Measurements from ENCODE around the gene SIK3. TPM values are rescaled to one million over a fixed set of nuclear protein-coding genes. Genes with fewer than 3 reads are reported as not detected.

The SIK3 gene
- total RNA-seq, 2 donors from 2014 or later, result 26.2 to 77.6 TPM

DNA sequence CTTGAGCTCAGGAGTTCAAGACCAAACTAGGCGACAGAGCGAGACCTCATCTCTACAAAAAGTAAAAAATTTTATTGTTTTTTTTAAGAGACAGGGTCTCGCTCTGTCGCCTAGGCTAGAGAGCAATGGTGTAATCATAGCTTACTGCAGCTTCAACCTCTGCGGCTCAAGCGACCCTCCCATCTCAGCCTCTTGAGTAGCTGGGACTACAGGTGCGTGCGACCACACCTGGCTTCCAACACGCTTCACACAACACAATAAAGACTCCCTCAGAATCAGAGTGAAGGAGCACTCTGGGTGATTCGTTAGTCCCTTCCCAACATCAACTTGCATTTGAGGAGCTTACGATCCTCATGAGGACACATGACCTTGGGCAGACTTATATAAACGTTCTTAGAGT lies 181.3 kb downstream of the SIK3 start:
- no peak for DNase-seq (ENCODE audit: low spot score)
- Histone ChIP-seq H3K27ac (no peak overlapping the region), H3K27me3 (replicated peaks; ENCODE audit: insufficient read depth) (no peaks in the 10 kb centered on the region), H3K4me1 (replicated peaks) (no peaks in the 10 kb centered on the region), H3K9me3 (no peaks in the 10 kb centered on the region), H3K4me3 (no peak overlapping the region), H3K36me3 (no peaks in the 10 kb centered on the region)
- WGBS, result 95% methylated on average over 12 of the region's 12 CpGs
- intact Hi-C loops (cut with DNase I), result no loop called here
- TF ChIP-seq POLR2A (IDR thresholded peaks at IDR 0.05), result no peak
- TF ChIP-seq POLR2AphosphoS5 (IDR thresholded peaks at IDR 0.05), result no peak
- TF ChIP-seq, protein P1, sequence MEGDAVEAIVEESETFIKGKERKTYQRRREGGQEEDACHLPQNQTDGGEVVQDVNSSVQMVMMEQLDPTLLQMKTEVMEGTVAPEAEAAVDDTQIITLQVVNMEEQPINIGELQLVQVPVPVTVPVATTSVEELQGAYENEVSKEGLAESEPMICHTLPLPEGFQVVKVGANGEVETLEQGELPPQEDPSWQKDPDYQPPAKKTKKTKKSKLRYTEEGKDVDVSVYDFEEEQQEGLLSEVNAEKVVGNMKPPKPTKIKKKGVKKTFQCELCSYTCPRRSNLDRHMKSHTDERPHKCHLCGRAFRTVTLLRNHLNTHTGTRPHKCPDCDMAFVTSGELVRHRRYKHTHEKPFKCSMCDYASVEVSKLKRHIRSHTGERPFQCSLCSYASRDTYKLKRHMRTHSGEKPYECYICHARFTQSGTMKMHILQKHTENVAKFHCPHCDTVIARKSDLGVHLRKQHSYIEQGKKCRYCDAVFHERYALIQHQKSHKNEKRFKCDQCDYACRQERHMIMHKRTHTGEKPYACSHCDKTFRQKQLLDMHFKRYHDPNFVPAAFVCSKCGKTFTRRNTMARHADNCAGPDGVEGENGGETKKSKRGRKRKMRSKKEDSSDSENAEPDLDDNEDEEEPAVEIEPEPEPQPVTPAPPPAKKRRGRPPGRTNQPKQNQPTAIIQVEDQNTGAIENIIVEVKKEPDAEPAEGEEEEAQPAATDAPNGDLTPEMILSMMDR (IDR thresholded peaks at IDR 0.05), result no peak

DNA sequence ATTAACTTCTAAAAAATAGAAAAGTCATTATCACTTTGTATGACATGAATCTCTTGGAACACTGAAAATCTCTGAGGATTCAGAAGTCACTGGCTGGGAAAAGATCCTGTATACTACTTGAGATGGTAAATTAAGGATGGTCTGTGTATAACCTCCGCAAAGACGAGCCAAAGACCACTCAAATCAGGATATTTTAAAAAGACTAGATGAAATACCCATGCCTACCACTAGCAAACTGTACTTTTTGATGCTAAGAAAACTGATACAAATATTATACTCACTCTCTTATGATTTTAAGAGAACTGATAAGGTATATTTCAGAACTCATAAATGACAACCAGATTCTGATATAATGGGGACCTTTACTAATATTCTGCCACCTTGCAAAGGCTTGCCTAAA lies 182.2 kb downstream of the SIK3 start:
- TF ChIP-seq POLR2A (IDR thresholded peaks at IDR 0.05) (no peak), POLR2AphosphoS5 (IDR thresholded peaks at IDR 0.05) (no peak)
- TF ChIP-seq, protein P1 (IDR thresholded peaks at IDR 0.05), result no peak
- no peak for DNase-seq (ENCODE audit: low spot score)
- 100% methylated on average over 2 of the region's 2 CpGs for WGBS
- Histone ChIP-seq H3K9me3 (no peaks in the 10 kb centered on the region), H3K27ac (no peak overlapping the region), H3K4me1 (replicated peaks) (no peaks in the 10 kb centered on the region), H3K27me3 (replicated peaks; ENCODE audit: insufficient read depth) (no peaks in the 10 kb centered on the region), H3K36me3 (no peaks in the 10 kb centered on the region), H3K4me3 (no peak overlapping the region)
- intact Hi-C loops (cut with DNase I), result no loop called here

DNA sequence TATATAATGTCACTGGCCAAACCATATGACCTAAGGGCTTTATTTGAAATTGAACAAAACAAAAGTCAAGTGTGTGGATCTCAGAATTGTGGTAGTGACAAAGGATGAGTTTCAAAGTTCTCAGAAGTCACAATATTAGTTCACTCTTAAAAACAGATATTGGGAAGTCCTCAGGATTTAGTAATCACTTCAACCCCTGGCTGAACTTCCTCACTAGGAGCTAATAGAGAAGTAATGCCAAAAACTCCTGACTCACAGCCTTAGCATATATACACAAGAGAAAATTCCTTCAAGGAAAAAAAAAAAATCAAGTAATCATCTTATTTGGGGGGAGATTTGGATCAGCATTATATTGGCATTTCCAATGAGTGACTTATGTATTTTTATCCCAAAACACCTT lies 185.2 kb downstream of the SIK3 start:
- TF ChIP-seq, protein P1 (IDR thresholded peaks at IDR 0.05), result no peak
- no peak for TF ChIP-seq POLR2AphosphoS5 (IDR thresholded peaks at IDR 0.05)
- no peak for TF ChIP-seq POLR2A (IDR thresholded peaks at IDR 0.05)
- no peaks in the 10 kb centered on the region for H3K9me3 ChIP-seq
- no peak overlapping the region for H3K27ac ChIP-seq
- no peak overlapping the region for H3K4me3 ChIP-seq
- intact Hi-C loops (cut with DNase I), result no loop called here
- H3K36me3 ChIP-seq, result no peaks in the 10 kb centered on the region
- no peaks in the 10 kb centered on the region for H3K27me3 ChIP-seq (replicated peaks; ENCODE audit: insufficient read depth)
- H3K4me1 ChIP-seq (replicated peaks), result no peaks in the 10 kb centered on the region
- DNase-seq (ENCODE audit: low spot score), result no peak

DNA sequence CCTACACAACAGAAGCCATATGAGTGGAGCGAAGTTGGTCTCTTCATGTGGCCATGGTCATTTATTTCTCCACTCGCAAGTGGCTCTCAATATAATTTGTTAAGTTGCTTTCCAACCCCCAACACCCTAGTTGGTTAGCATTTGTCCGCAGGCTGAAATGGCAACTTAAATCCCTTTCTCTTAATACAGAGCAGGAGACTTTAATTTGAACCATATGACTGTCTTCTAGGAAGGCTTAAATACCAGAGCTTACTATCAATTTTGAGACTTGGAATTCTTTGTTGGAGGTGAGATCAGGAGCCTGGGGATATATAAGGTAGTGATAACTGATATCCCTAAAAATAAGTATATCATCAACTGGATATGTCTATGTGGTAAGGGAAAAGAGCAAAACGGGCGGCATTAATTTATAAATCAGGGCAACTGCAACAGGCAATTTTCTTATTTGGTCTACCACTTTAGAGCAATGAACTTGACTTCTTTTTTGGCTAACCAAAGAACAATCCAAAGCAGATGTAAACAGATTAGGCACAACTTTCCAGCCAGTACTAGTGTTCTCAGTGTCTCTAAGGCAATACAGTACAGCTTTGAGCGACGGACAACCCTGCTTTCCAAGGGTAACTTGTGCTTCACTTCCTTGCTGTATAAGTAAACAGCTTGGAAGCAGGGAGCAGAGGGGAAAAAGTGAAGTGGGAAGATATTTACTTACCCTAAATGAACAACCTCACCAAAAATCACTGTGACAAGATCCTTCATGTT lies 186.1 kb downstream of the SIK3 start:
- 89% methylated on average over 7 of the region's 7 CpGs for WGBS
- TF ChIP-seq, protein P1 (IDR thresholded peaks at IDR 0.05), result no peak
- TF ChIP-seq POLR2AphosphoS5 (IDR thresholded peaks at IDR 0.05), result no peak
- TF ChIP-seq POLR2A (IDR thresholded peaks at IDR 0.05), result no peak
- intact Hi-C loops (cut with DNase I), result no loop called here
- Histone ChIP-seq H3K4me3 (no peak overlapping the region), H3K4me1 (replicated peaks) (no peaks in the 10 kb centered on the region), H3K27me3 (replicated peaks; ENCODE audit: insufficient read depth) (no peaks in the 10 kb centered on the region), H3K9me3 (no peaks in the 10 kb centered on the region), H3K36me3 (no peaks in the 10 kb centered on the region), H3K27ac (no peak overlapping the region)
- DNase-seq (ENCODE audit: low spot score), result no peak

DNA sequence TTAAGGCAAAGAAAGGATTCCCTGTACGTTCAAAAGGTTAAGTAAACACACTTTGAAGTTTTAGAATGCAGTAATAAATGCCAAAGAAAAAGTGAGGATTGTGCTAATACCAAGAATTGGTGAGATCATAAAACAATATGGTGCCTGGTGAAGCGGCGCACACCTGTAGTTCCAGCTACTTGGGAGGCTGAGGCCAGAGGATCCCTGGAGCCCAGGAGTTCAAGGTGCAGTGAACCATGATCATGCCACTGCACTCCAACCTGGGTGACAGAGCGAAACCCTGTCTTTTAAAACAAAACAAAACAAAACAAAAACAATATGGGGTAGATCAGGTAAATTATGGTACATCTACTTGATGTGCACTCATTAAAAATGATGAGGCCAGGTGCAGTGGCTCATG lies 187.4 kb downstream of the SIK3 start:
- DNase-seq (ENCODE audit: low spot score), result no peak
- 80% methylated on average over 4 of the region's 4 CpGs for WGBS
- Histone ChIP-seq H3K4me1 (replicated peaks) (no peaks in the 10 kb centered on the region), H3K27me3 (replicated peaks; ENCODE audit: insufficient read depth) (no peaks in the 10 kb centered on the region), H3K9me3 (no peaks in the 10 kb centered on the region), H3K27ac (no peak overlapping the region), H3K4me3 (no peak overlapping the region), H3K36me3 (no peaks in the 10 kb centered on the region)
- intact Hi-C loops (cut with DNase I), result no loop called here
- TF ChIP-seq, protein P1 (IDR thresholded peaks at IDR 0.05), result no peak
- TF ChIP-seq POLR2A (IDR thresholded peaks at IDR 0.05) (no peak), POLR2AphosphoS5 (IDR thresholded peaks at IDR 0.05) (no peak)

Measured in prostate gland (tissue), 2 donors.